HT-29 (cell line): ENCODE measurements around the gene CRB2. TPM values are rescaled to one million over a fixed set of nuclear protein-coding genes. Genes with fewer than 3 reads are reported as not detected.

Experiments
- DNase-seq: peaks from one replicate; pipeline ENCODE4 v3.0.0-alpha.2; 2015; ENCODE audit warnings: low spot score
- total RNA-seq: library from RNA; depleted of rRNA; stranded (reverse); fragments of >200 nt; shearing (Covaris generic); gene quantifications from 2 replicates; pipeline ENCODE4 v1.2.3, GENCODE V29; 2014

CRB2 gene
- total RNA-seq, 1 experiment from 2014 or later: 0.94 TPM

GRCh38 chr9:123402981-123403509 is 47.0 kb downstream of the CRB2 start:
- DNase-seq: no peak

- no peak for DNase-seq
Observed at GRCh38 chr9:123406016-123406415, 50.0 kb downstream of the CRB2 start.

- DNase-seq: no peak
Observed at GRCh38 chr9:123406691-123407216, 50.8 kb downstream of the CRB2 start.

GRCh38 chr9:123407217-123407851 is 51.3 kb downstream of the CRB2 start:
- DNase-seq: no peak

GRCh38 chr9:123408313-123409262 is 52.6 kb downstream of the CRB2 start:
- DNase-seq: no peak

GRCh38 chr9:123410281-123410910 is 54.4 kb downstream of the CRB2 start:
- DNase-seq: no peak

- no peak for DNase-seq
Observed at GRCh38 chr9:123411191-123411590, 55.2 kb downstream of the CRB2 start.

GRCh38 chr9:123411636-123412035 is 55.6 kb downstream of the CRB2 start:
- DNase-seq: no peak

- DNase-seq: no peak
Observed at GRCh38 chr9:123412171-123412820, 56.3 kb downstream of the CRB2 start.

- DNase-seq: no peak
Observed at GRCh38 chr9:123414204-123414603, 58.2 kb downstream of the CRB2 start.

GRCh38 chr9:123414936-123415930 is 59.2 kb downstream of the CRB2 start:
- DNase-seq: no peak

- DNase-seq: no peak
Observed at GRCh38 chr9:123416176-123416575, 60.2 kb downstream of the CRB2 start.

- no peak for DNase-seq
Observed at GRCh38 chr9:123417289-123418051, 61.5 kb downstream of the CRB2 start.

GRCh38 chr9:123418052-123418430 is 62.0 kb downstream of the CRB2 start:
- DNase-seq: no peak

- no peak for DNase-seq
Observed at GRCh38 chr9:123418506-123418905, 62.5 kb downstream of the CRB2 start.

GRCh38 chr9:123419091-123419490 is 63.1 kb downstream of the CRB2 start:
- no peak for DNase-seq

GRCh38 chr9:123419721-123420591 is 64.0 kb downstream of the CRB2 start:
- no peak for DNase-seq

GRCh38 chr9:123420592-123421111 is 64.7 kb downstream of the CRB2 start:
- no peak for DNase-seq
